ENCODE measurements around the gene PAPPA.

DNA sequence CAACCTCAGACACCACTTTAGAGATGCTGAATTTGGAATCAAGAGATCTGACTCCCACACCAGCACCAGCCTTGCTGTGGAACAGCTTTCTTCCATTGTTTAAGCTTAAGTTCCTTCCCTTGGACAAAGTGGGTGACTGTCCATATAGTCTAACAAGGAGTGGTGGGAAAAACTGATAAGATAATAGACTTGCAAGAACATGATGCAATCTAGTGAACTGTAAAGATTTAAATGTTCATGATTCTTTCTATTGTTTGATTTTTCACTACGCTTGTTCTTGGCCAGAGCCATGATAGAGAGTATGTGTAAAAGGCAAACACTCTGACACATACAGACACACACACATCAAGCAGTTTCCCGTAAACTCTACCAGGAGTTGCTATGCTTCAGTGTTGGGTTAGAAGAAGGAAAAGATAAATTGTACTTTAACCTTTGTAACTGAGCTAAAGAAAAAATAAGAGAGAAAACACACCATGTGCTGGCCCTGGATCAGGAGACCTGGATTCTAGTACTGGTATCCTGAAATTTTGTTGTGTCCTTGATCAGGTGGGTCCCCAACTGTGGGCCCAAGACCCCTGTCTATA, 94.3 kb downstream of the PAPPA start:
- TF ChIP-seq, protein P1, sequence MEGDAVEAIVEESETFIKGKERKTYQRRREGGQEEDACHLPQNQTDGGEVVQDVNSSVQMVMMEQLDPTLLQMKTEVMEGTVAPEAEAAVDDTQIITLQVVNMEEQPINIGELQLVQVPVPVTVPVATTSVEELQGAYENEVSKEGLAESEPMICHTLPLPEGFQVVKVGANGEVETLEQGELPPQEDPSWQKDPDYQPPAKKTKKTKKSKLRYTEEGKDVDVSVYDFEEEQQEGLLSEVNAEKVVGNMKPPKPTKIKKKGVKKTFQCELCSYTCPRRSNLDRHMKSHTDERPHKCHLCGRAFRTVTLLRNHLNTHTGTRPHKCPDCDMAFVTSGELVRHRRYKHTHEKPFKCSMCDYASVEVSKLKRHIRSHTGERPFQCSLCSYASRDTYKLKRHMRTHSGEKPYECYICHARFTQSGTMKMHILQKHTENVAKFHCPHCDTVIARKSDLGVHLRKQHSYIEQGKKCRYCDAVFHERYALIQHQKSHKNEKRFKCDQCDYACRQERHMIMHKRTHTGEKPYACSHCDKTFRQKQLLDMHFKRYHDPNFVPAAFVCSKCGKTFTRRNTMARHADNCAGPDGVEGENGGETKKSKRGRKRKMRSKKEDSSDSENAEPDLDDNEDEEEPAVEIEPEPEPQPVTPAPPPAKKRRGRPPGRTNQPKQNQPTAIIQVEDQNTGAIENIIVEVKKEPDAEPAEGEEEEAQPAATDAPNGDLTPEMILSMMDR (IDR thresholded peaks at IDR 0.05) = no peak
- TF ChIP-seq POLR2A (IDR thresholded peaks at IDR 0.05) (no peak), EP300 (IDR thresholded peaks at IDR 0.05) (no peak), POLR2AphosphoS5 (IDR thresholded peaks at IDR 0.05) (no peak)

Measured in suprapubic skin (tissue), 4 donors.